ENCODE measurements around the gene TMEM95. TPM values are rescaled to one million over a fixed set of nuclear protein-coding genes. Genes with fewer than 3 reads are reported as not detected.

The TMEM95 gene
- polyA plus RNA-seq, 1 donor (not counting 4 experiments of a cell fraction or from before 2014, with no cell fraction given) = not detected

GRCh38 chr17:7340179-7340578 lies 14.8 kb upstream of the TMEM95 start:
- FAIRE-seq = no peak
- dilution Hi-C loops (cut with MboI; ENCODE audit: extremely low pct_ligation_motif_present, low sequenced_read_pairs) = no loop called here

DNA sequence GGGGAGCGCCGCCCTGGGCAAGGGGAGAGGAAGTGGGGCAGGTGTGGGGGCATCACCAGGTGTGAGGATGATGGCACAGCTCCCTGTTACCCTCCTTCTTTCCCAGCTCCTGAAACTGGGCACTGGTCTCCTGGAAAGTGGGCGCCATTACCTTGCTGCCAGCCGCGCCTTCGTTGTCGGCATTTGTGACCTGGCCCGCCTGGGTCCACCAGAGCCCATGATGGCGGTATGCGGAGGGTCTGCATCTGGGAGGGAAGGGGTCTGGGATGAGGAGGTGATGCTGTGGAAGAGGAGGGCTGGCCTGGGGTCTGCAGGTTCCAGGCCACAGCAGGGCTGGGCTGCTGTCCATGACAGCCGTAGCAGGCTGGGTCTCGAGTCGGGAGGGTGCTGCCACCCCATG lies 13.1 kb upstream of the TMEM95 start:
- Histone ChIP-seq H2AFZ (ENCODE audit: control insufficient read depth, low read length) (no peak overlapping the region), H3K79me2 (ENCODE audit: control insufficient read depth, insufficient read depth, low read length) (no peaks in the 10 kb centered on the region), H3K4me1 (ENCODE audit: control insufficient read depth, extremely low read depth, insufficient read depth, low read length) (no peaks in the 10 kb centered on the region), H3K9ac (ENCODE audit: control insufficient read depth, extremely low read depth, insufficient read depth, low read length) (no peak overlapping the region), H3K27ac (ENCODE audit: control insufficient read depth, insufficient read depth, low read length) (no peak overlapping the region), H3K4me3 (ENCODE audit: control insufficient read depth in 2 of 3, extremely low read depth in 1 of 3, insufficient read depth in 2 of 3, low read depth in 1 of 3, low read length in 3 of 3) (no peak overlapping the region), H3K4me2 (ENCODE audit: control insufficient read depth, extremely low read depth, insufficient read depth, low read depth, low read length) (no peak overlapping the region), H3K9me3 (ENCODE audit: control insufficient read depth, low read depth, low read length) (no peaks in the 10 kb centered on the region), H3K27me3 (ENCODE audit: control insufficient read depth, extremely low read depth, insufficient read depth, low read length) (peaks cover 18% of the 10 kb centered on the region), H3K9me1 (ENCODE audit: control insufficient read depth, extremely low read depth, insufficient read depth, low read length) (no peaks in the 10 kb centered on the region), H3K36me3 (ENCODE audit: control insufficient read depth in 2 of 2, extremely low read depth in 1 of 2, insufficient read depth in 2 of 2, low read length in 2 of 2) (no peaks in the 10 kb centered on the region), H4K20me1 (ENCODE audit: control insufficient read depth, extremely low read depth, insufficient read depth, low read length) (no peaks in the 10 kb centered on the region)
- no peak for FAIRE-seq
- no peak for DNase-seq (ENCODE audit: low read depth, low spot score)
- dilution Hi-C loops (cut with MboI; ENCODE audit: extremely low pct_ligation_motif_present, low sequenced_read_pairs) = no loop called here
- TF ChIP-seq EZH2 (IDR thresholded peaks at IDR 0.05; ENCODE audit: low read length) = no peak

More at GRCh38 chr17:7340179-7340578, 14.8 kb upstream of the TMEM95 start:
- no peak for TF ChIP-seq CTCF (optimal IDR thresholded peaks at IDR 0.05 in 1 of 3, IDR thresholded peaks at IDR 0.05 in 1 of 3, conservative IDR thresholded peaks at IDR 0.05 in 1 of 3; ENCODE audit: extremely low read depth in 1 of 3, insufficient read depth in 2 of 3, low read length in 3 of 3)
- H3K36me3 ChIP-seq (ENCODE audit: control insufficient read depth in 2 of 2, extremely low read depth in 1 of 2, insufficient read depth in 2 of 2, low read length in 2 of 2) = no peaks in the 10 kb centered on the region
- H3K27me3 ChIP-seq (ENCODE audit: control insufficient read depth, extremely low read depth, insufficient read depth, low read length) = peaks cover 18% of the 10 kb centered on the region
- no peaks in the 10 kb centered on the region for H3K9me3 ChIP-seq (ENCODE audit: control insufficient read depth, low read depth, low read length)
- no peak overlapping the region for H3K4me2 ChIP-seq (ENCODE audit: control insufficient read depth, extremely low read depth, insufficient read depth, low read depth, low read length)
- no peak overlapping the region for H3K4me3 ChIP-seq (ENCODE audit: control insufficient read depth in 2 of 3, extremely low read depth in 1 of 3, insufficient read depth in 2 of 3, low read depth in 1 of 3, low read length in 3 of 3)
- H4K20me1 ChIP-seq (ENCODE audit: control insufficient read depth, extremely low read depth, insufficient read depth, low read length) = no peaks in the 10 kb centered on the region
- H3K27ac ChIP-seq (ENCODE audit: control insufficient read depth, insufficient read depth, low read length) = no peak overlapping the region
- DNase-seq (ENCODE audit: low read depth, low spot score) = no peak
- H3K9me1 ChIP-seq (ENCODE audit: control insufficient read depth, extremely low read depth, insufficient read depth, low read length) = no peaks in the 10 kb centered on the region
- no peak overlapping the region for H3K9ac ChIP-seq (ENCODE audit: control insufficient read depth, extremely low read depth, insufficient read depth, low read length)
- no peak overlapping the region for H2AFZ ChIP-seq (ENCODE audit: control insufficient read depth, low read length)
- no peaks in the 10 kb centered on the region for H3K4me1 ChIP-seq (ENCODE audit: control insufficient read depth, extremely low read depth, insufficient read depth, low read length)
- H3K79me2 ChIP-seq (ENCODE audit: control insufficient read depth, insufficient read depth, low read length) = no peaks in the 10 kb centered on the region

GRCh38 chr17:7343250-7343649 lies 11.7 kb upstream of the TMEM95 start:
- FAIRE-seq = no peak

More at GRCh38 chr17:7343250-7343649, 11.7 kb upstream of the TMEM95 start:
- Histone ChIP-seq H3K9me3 (ENCODE audit: control insufficient read depth, low read depth, low read length) (no peaks in the 10 kb centered on the region), H3K4me3 (ENCODE audit: control insufficient read depth in 2 of 3, extremely low read depth in 1 of 3, insufficient read depth in 2 of 3, low read depth in 1 of 3, low read length in 3 of 3) (no peak overlapping the region), H3K27me3 (ENCODE audit: control insufficient read depth, extremely low read depth, insufficient read depth, low read length) (peaks cover 18% of the 10 kb centered on the region), H3K4me1 (ENCODE audit: control insufficient read depth, extremely low read depth, insufficient read depth, low read length) (no peaks in the 10 kb centered on the region), H3K9me1 (ENCODE audit: control insufficient read depth, extremely low read depth, insufficient read depth, low read length) (no peaks in the 10 kb centered on the region), H3K36me3 (ENCODE audit: control insufficient read depth in 2 of 2, extremely low read depth in 1 of 2, insufficient read depth in 2 of 2, low read length in 2 of 2) (no peaks in the 10 kb centered on the region), H3K79me2 (ENCODE audit: control insufficient read depth, insufficient read depth, low read length) (no peaks in the 10 kb centered on the region), H3K27ac (ENCODE audit: control insufficient read depth, insufficient read depth, low read length) (no peak overlapping the region), H3K9ac (ENCODE audit: control insufficient read depth, extremely low read depth, insufficient read depth, low read length) (no peak overlapping the region), H3K4me2 (ENCODE audit: control insufficient read depth, extremely low read depth, insufficient read depth, low read depth, low read length) (no peak overlapping the region), H2AFZ (ENCODE audit: control insufficient read depth, low read length) (no peak overlapping the region), H4K20me1 (ENCODE audit: control insufficient read depth, extremely low read depth, insufficient read depth, low read length) (no peaks in the 10 kb centered on the region)
- no peak for DNase-seq (ENCODE audit: low read depth, low spot score)
- no peak for TF ChIP-seq EZH2 (IDR thresholded peaks at IDR 0.05; ENCODE audit: low read length)
- no peak for TF ChIP-seq CTCF (optimal IDR thresholded peaks at IDR 0.05 in 1 of 3, IDR thresholded peaks at IDR 0.05 in 1 of 3, conservative IDR thresholded peaks at IDR 0.05 in 1 of 3; ENCODE audit: extremely low read depth in 1 of 3, insufficient read depth in 2 of 3, low read length in 3 of 3)
- dilution Hi-C loops (cut with MboI; ENCODE audit: extremely low pct_ligation_motif_present, low sequenced_read_pairs) = no loop called here

Data from keratinocyte (primary cell).